ENCODE measurements around the gene PRDM16. TPM values are rescaled to one million over a fixed set of nuclear protein-coding genes. Genes with fewer than 3 reads are reported as not detected.

Gene PRDM16
- total and polyA plus RNA-seq, 2 of the 13 experiments (the other 11 are each of a cell fraction or from before 2014, with no cell fraction given) = 0.15 to 0.81 TPM

- no peaks in the 10 kb centered on the region for H4K20me1 ChIP-seq (ENCODE audit: insufficient read depth, low read length)
- in situ Hi-C loops (cut with HindIII; ENCODE audit: extremely low pct_ligation_motif_present, low pct_unique_long_range_greater_than_20kb) (no loop called here), intact Hi-C loops (cut with micrococcal nuclease; ENCODE audit: unreplicated experiment) (no loop called here)
- H3K36me3 ChIP-seq (replicated peaks in 1 of 2; ENCODE audit: control insufficient read depth in 1 of 2, insufficient read depth in 2 of 2, low read length in 2 of 2) = no peaks in the 10 kb centered on the region
- H3K9me3 ChIP-seq (ENCODE audit: low read length) = no peaks in the 10 kb centered on the region
- 85% methylated on average over 7 of the region's 21 CpGs for WGBS (ENCODE audit: low lambda C conversion rate)
- H3K9ac ChIP-seq (ENCODE audit: insufficient read depth, low read depth, low read length) = peak overlapping the region; percentile 63
- no peaks in the 10 kb centered on the region for H3K79me2 ChIP-seq (ENCODE audit: insufficient read depth, low read length)
- H2AFZ ChIP-seq (ENCODE audit: low read length) = no peak overlapping the region
- ChIA-PET POLR2A (interaction anchor here (0.9 to 4.2 kb wide), 7 partner anchors 9 to 102 kb away, joined by 3 to 43 read pairs (median 8); no protein-coding TSS in a partner anchor), CTCF (ENCODE audit: low intra/inter-chr PET ratio, low total read pairs) (no interaction called here)
- H3K4me1 ChIP-seq (ENCODE audit: insufficient read depth, low read length) = peaks cover 60% of the 10 kb centered on the region
- ATAC-seq (peak; percentile 42), FAIRE-seq (no peak), DNase-seq (ENCODE audit: low spot score) (no peak)
- H3K4me2 ChIP-seq (ENCODE audit: low read depth, low read length) = peak overlapping the region; percentile 74
- H3K4me3 ChIP-seq (replicated peaks in 1 of 3; ENCODE audit: insufficient read depth in 1 of 3, low read depth in 2 of 3, low read length in 3 of 3) = peak overlapping the region in 2 of 3 experiments; percentile 42 to 51; a peak in 4 of 6 replicates
- peak overlapping the region; percentile 91 for H3K27ac ChIP-seq (ENCODE audit: extremely low read length, insufficient read depth, low read length)
- no TSS peak for BruUV-seq (replicated peaks)
- no peaks in the 10 kb centered on the region for H3K27me3 ChIP-seq (ENCODE audit: control insufficient read depth in 1 of 2, insufficient read depth in 2 of 2, low read length in 2 of 2)
- TF ChIP-seq NCOA1 (CRISPR knock-in tag; IDR thresholded peaks at IDR 0.05) = no peak
- no peak for TF ChIP-seq HNF1A (IDR thresholded peaks at IDR 0.05; ENCODE audit: low read depth)
- no peak for TF ChIP-seq HNF1A (CRISPR knock-in tag; IDR thresholded peaks at IDR 0.05; ENCODE audit: borderline replicate concordance)
- 0 out of 2 replicates have a peak, but pooled peaks have one; percentile 1 for TF ChIP-seq HNF4A (CRISPR knock-in tag; IDR thresholded peaks at IDR 0.05)
- TF ChIP-seq ZNF333 (CRISPR knock-in tag; IDR thresholded peaks at IDR 0.05; ENCODE audit: borderline replicate concordance) = no peak
- TF ChIP-seq SIN3B (IDR thresholded peaks at IDR 0.05; ENCODE audit: low read length) = no peak
- TF ChIP-seq ZNF101 (CRISPR knock-in tag; IDR thresholded peaks at IDR 0.05; ENCODE audit: borderline replicate concordance, low read depth) = no peak
- TF ChIP-seq ZNF567 (CRISPR knock-in tag; IDR thresholded peaks at IDR 0.05; ENCODE audit: borderline replicate concordance) = no peak
- no peak for TF ChIP-seq TGIF2 (CRISPR knock-in tag; IDR thresholded peaks at IDR 0.05)
- TF ChIP-seq ZNF337 (CRISPR knock-in tag; IDR thresholded peaks at IDR 0.05; ENCODE audit: borderline replicate concordance, low read depth) = no peak
- TF ChIP-seq SSRP1 (CRISPR knock-in tag; IDR thresholded peaks at IDR 0.05) = no peak
- no peak for TF ChIP-seq ZC3H4 (CRISPR knock-in tag; IDR thresholded peaks at IDR 0.05; ENCODE audit: borderline replicate concordance)
- no peak for TF ChIP-seq ZBTB43 (CRISPR knock-in tag; conservative IDR thresholded peaks at IDR 0.05)
- TF ChIP-seq DPF2 (CRISPR knock-in tag; IDR thresholded peaks at IDR 0.05; ENCODE audit: borderline replicate concordance, low read depth) = no peak
- TF ChIP-seq ZNF713 (CRISPR knock-in tag; IDR thresholded peaks at IDR 0.05) = no peak
- TF ChIP-seq PRDM15 (CRISPR knock-in tag; IDR thresholded peaks at IDR 0.05) = no peak
These were observed 169.8 kb downstream of the PRDM16 start for GRCh38 chr1:3238703-3239278.
